Amygdala (tissue), 56 donors: ENCODE data around the gene HDAC1.
"Not testable (repeated sequence)": the region's sequence is repeated elsewhere in the genome, so short reads cannot be mapped to it uniquely, and the experiment has no call there.

ENCODE experiments used
- DNase-seq, 56 donors: peaks; one replicate each; lab custom pipeline; 2025; lab: John Stamatoyannopoulos, UW

Gene HDAC1

GRCh38 chr1:32273391-32274208, 18.3 kb upstream of the HDAC1 start:
- no peak for DNase-seq

- DNase-seq, result no peak
Measured at GRCh38 chr1:32274646-32275340, 17.1 kb upstream of the HDAC1 start.

GRCh38 chr1:32275424-32275823, 16.5 kb upstream of the HDAC1 start:
- no peak for DNase-seq

GRCh38 chr1:32276032-32276782, 15.7 kb upstream of the HDAC1 start:
- DNase-seq, result no peak

GRCh38 chr1:32284777-32285176, 7.1 kb upstream of the HDAC1 start:
- DNase-seq, result not testable (repeated sequence)

GRCh38 chr1:32285658-32286057, 6.2 kb upstream of the HDAC1 start:
- DNase-seq, result no peak

GRCh38 chr1:32286763-32287162, 5.1 kb upstream of the HDAC1 start:
- DNase-seq, result no peak

- no peak for DNase-seq
Measured at GRCh38 chr1:32289256-32289655, 2.6 kb upstream of the HDAC1 start.

GRCh38 chr1:32291145-32291707, 657 bp upstream of the HDAC1 start:
- no peak for DNase-seq

GRCh38 chr1:32298211-32298610, 6.3 kb downstream of the HDAC1 start:
- DNase-seq, result not testable (repeated sequence)

- DNase-seq, result no peak
Measured at GRCh38 chr1:32299327-32299726, 7.4 kb downstream of the HDAC1 start.

- no peak for DNase-seq
Measured at GRCh38 chr1:32303358-32303757, 11.5 kb downstream of the HDAC1 start.

- no peak for DNase-seq
Measured at GRCh38 chr1:32303997-32304622, 12.2 kb downstream of the HDAC1 start.

- no peak for DNase-seq
Measured at GRCh38 chr1:32305310-32305709, 13.4 kb downstream of the HDAC1 start.

- no peak for DNase-seq
Measured at GRCh38 chr1:32307324-32307723, 15.4 kb downstream of the HDAC1 start.

- DNase-seq, result no peak
Measured at GRCh38 chr1:32309960-32310359, 18.1 kb downstream of the HDAC1 start.

GRCh38 chr1:32311709-32312393, 20.0 kb downstream of the HDAC1 start:
- no peak for DNase-seq

GRCh38 chr1:32316903-32317277, 25.0 kb downstream of the HDAC1 start:
- no peak for DNase-seq

GRCh38 chr1:32318127-32318869, 26.4 kb downstream of the HDAC1 start:
- DNase-seq, result no peak
